GM19240 (cell line): ENCODE measurements around the gene PAQR4.
A peak's percentile ranks its signal among the peaks of the same experiment; 100 is the strongest.

Experiments used
- DNase-seq: peaks from one replicate; pipeline ENCODE4 v3.0.0; 2011; ENCODE audit warnings: low spot score; ENCODE audit not compliant: insufficient read length

The PAQR4 gene

GRCh38 chr16:2979669-2980226, 10.6 kb downstream of the PAQR4 start:
- DNase-seq, result no peak

GRCh38 chr16:2980227-2981176, 11.4 kb downstream of the PAQR4 start, which contains the start of gene PKMYT1:
TSS of gene PKMYT1 (minus strand) at chr16:2980446. CDS start at chr16:2979657, 789 bp downstream.
- DNase-seq, result peak; percentile 100

- no peak for DNase-seq
Observed at GRCh38 chr16:2981177-2981898, 12.2 kb downstream of the PAQR4 start.

- no peak for DNase-seq
Observed at GRCh38 chr16:2981899-2982250, 12.7 kb downstream of the PAQR4 start.

DNA sequence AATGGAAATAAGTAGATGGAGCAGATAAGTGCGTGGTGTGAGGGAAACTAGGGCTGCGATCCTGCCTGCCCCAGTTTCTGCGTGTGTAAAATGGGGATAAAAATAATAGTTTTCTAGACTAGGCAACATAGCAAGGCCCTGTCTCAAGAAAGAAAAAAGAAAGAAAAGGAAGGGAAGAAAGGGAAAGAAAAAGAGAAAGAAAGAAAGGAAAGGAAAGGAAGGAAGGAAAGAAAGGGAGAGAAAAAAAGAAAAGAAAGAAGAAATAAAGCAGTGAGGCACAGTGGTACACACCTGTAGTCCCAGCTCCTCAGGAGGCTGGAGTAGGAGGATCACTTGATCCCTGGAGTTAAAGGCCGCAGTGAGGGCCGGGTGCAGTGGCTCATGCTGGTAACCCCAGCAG, 13.3 kb downstream of the PAQR4 start:
- DNase-seq, result no peak

- peak; percentile 91 for DNase-seq
Observed at GRCh38 chr16:2983706-2984136, 14.6 kb downstream of the PAQR4 start.

GRCh38 chr16:2985462-2985861, 16.3 kb downstream of the PAQR4 start:
- no peak for DNase-seq

- no peak for DNase-seq
Observed at GRCh38 chr16:2985893-2986355, 16.8 kb downstream of the PAQR4 start.

DNA sequence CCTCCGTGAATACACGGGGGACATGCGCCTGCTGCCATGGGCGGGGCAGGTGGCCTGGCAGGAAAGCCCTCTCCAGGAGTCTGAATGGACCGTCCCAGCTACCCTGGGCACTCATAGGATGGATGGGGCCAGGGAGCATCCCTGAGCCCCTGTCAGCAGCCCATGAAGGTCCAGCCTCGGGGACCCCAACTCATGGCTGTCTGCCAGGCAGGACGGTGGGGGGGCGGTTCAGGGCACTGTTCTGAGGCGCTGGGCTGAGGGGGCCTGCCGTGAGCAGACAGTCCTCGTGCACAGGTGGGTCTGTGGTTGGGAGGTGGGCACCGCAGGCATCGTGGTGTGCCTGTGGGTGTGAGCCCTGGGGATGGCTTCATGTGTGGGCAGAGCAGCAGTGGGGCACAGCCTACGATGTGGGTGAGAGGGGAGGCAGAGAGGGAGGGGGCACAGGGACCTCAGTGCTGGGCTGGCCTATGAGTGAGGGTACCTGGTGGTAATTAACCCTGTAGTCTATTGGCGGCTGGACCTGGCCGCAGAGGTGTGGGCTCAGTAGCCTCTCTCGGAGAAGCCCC, 17.6 kb downstream of the PAQR4 start:
- no peak for DNase-seq

DNA sequence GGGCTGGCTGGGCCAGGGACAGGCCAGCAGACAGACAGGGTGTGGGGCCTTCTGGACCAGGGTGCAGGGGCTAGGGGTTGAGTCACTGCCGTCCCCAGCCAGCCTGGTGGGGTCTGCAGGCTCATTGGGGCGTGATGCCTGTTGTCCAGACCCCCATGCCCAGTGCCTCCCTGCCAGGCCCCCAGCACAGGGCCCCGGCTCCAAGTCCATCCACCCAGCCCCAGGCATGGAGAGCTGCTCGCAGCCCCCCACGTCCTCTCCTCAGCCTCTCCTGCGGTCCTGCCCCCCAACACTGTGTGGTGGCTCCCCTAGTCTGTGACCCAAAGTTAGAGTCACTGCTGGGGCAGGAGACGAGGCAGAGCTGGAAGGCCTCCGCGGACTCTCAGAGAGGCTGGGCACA, 18.1 kb downstream of the PAQR4 start:
- no peak for DNase-seq

DNA sequence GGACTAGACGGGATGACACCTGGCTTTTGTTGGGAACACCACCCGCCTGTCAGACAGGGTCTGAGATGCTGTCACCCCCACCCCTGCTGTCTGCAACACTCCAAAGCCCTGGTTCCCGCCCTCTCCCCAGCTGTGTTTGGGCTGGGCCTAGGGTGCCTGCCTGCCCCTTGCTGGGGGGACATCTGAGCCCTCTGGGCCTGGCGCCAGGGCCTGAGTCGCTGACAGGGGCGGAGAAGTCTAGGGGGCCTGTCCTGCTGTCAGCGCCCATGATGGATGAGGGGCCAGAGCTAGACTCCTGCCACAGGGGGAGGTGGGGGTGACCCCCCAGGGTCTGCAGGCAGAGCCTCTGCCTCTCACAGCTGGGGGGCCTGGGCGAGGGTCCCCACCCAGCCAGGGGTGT, 18.7 kb downstream of the PAQR4 start:
- DNase-seq, result no peak

- no peak for DNase-seq
Observed at GRCh38 chr16:2988590-2989099, 19.5 kb downstream of the PAQR4 start.

- no peak for DNase-seq
Observed at GRCh38 chr16:2990891-2991290, 21.7 kb downstream of the PAQR4 start.

- DNase-seq, result no peak
Observed at GRCh38 chr16:2991566-2992261, 22.6 kb downstream of the PAQR4 start.

DNA sequence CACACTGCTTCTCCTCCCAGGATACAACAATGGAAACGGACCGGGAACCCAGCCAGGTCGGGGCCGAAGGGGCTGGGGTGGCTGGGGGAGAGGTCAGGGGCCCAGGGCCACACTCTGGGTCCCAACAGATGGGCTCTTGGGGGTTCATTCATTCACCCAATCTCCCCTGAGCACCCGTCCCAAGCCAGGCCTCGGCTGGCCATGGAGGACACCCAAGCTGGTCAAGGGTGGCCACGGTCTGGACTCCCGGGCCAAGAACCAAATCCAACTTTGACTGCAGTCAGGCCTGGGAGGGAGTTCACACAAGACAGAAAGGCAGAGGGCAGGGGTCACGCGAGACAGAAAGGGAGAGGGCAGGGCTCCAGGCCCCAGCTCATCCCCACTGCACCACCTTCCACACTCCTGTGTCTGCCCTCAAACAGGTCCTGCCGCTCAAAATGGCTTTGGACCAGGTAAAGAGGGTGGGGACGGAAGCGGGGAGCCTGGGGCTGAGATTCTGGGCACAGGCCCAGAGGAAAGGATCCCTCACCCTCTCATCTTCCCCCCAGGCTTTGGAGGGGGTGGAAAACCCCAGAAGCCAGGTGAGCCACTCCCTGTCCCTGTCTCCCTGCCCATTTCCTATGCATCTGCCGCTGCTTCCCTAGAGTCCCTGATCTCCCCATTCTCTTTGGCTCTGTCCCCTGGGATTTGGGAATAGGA, 23.4 kb downstream of the PAQR4 start:
- DNase-seq, result no peak

GRCh38 chr16:2996298-2996697, 27.1 kb downstream of the PAQR4 start:
- DNase-seq, result no peak

DNA sequence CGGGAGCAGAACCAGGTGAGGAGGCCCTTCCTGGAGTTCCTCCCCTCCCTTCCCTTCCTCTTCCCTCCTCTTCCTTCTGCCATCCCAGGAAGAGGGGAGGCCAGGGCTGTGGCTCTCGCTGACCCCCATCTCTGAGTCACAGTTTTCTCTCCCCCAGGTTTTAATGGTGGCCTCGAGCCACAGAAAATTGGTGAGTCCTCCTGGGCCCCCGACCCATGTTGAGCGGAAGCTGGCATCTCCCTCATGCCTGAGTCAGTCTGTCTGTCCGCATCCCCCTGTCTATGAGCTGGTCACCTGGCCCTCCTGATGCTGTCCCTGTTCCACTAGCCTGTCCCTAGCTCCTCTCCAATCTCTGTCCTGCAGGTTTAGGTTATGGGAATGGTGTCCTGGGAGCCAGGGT, 30.8 kb downstream of the PAQR4 start:
- DNase-seq, result no peak

GRCh38 chr16:3000540-3000939, 31.4 kb downstream of the PAQR4 start:
- no peak for DNase-seq

GRCh38 chr16:3001316-3001715, 32.2 kb downstream of the PAQR4 start:
- DNase-seq, result no peak

- DNase-seq, result peak; percentile 100
Observed at GRCh38 chr16:3003582-3004270, 34.6 kb downstream of the PAQR4 start.
